GM13976 (cell line): ENCODE results near the gene VPS33B.

ENCODE experiments used
- DNase-seq: peaks from one replicate; pipeline ENCODE4 v3.0.0; 2012; ENCODE audit warnings: low spot score
- CTCF ChIP-seq: IDR thresholded peaks from 2 replicates; pipeline ENCODE4 v1.5.1; 2012; ENCODE audit warnings: borderline replicate concordance, mild to moderate bottlenecking; ENCODE audit not compliant: insufficient read depth; ENCODE audit errors: extremely low read depth, missing control alignments, control extremely low read depth
- in situ Hi-C: fragments of 300-500 bp; cut with MboI; formaldehyde crosslinking; loops from one replicate; pipeline ENCODE4 v1.12.0; 2022; ENCODE audit warnings: low sequenced_read_pairs, mixed read lengths, inconsistent platforms; ENCODE audit not compliant: unreplicated experiment

VPS33B gene

GRCh38 chr15:91065505-91065904 is 43.1 kb upstream of the VPS33B start:
- DNase-seq, result no peak
- no peak for TF ChIP-seq CTCF
- in situ Hi-C loops, result no loop called here

- in situ Hi-C loops, result no loop called here
- no peak for TF ChIP-seq CTCF
- no peak for DNase-seq
Observed at GRCh38 chr15:91061997-91062396, 39.6 kb upstream of the VPS33B start.

GRCh38 chr15:91061230-91061629 is 38.8 kb upstream of the VPS33B start:
- TF ChIP-seq CTCF, result no peak
- in situ Hi-C loops, result no loop called here

GRCh38 chr15:91055548-91056331 is 33.3 kb upstream of the VPS33B start:
- peak; percentile 60 for DNase-seq
- in situ Hi-C loops, result loop anchor here (5.0 kb wide), 1 partner anchor 167 kb away; no protein-coding TSS in a partner anchor
- TF ChIP-seq CTCF, result peak; percentile 78

More at GRCh38 chr15:91061230-91061629, 38.8 kb upstream of the VPS33B start:
- DNase-seq, result no peak

GRCh38 chr15:91054816-91055215 is 32.4 kb upstream of the VPS33B start:
- TF ChIP-seq CTCF, result no peak
- DNase-seq, result no peak
- in situ Hi-C loops, result loop anchor here (5.0 kb wide), 1 partner anchor 167 kb away; no protein-coding TSS in a partner anchor

GRCh38 chr15:91051248-91051647 is 28.9 kb upstream of the VPS33B start:
- in situ Hi-C loops, result no loop called here
- TF ChIP-seq CTCF, result no peak
- no peak for DNase-seq
